ENCODE data around the gene ASCL2. TPM values are rescaled to one million over a fixed set of nuclear protein-coding genes. Genes with fewer than 3 reads are reported as not detected.

The ASCL2 gene
- total and polyA plus RNA-seq, 2 donors from 2014 or later, result 1.2 to 5.0 TPM

- intact Hi-C loops (cut with DNase I), result no loop called here
- Histone ChIP-seq H3K9ac (ENCODE audit: low read length in 3 of 3) (no peak overlapping the region), H3K27ac (ENCODE audit: low read depth in 2 of 2, low read length in 2 of 2) (no peak overlapping the region), H3K27me3 (ENCODE audit: control insufficient read depth, insufficient read depth, low read length) (no peaks in the 10 kb centered on the region), H3K4me1 (ENCODE audit: control insufficient read depth in 2 of 3, insufficient read depth in 2 of 3, low read depth in 1 of 3, low read length in 3 of 3) (peaks cover 0 to 5% (median 3%) of the 10 kb centered on the region in 3 donors), H3K4me3 (ENCODE audit: low read length in 3 of 3) (no peak overlapping the region), H3K9me3 (ENCODE audit: control insufficient read depth in 2 of 3, insufficient read depth in 1 of 3, low read length in 3 of 3) (no peaks in the 10 kb centered on the region), H3K36me3 (ENCODE audit: control insufficient read depth in 2 of 3, insufficient read depth in 3 of 3, low read length in 3 of 3) (no peaks in the 10 kb centered on the region)
- DNase-seq (peak in 2 of 5 donors; percentile 49 to 78), FAIRE-seq (no peak)
- TF ChIP-seq CTCF (IDR thresholded peaks at IDR 0.05; ENCODE audit: borderline replicate concordance, extremely low read depth, insufficient read depth), result no peak
Measured at GRCh38 chr11:2316169-2316962, 46.0 kb upstream of the ASCL2 start.

- FAIRE-seq, result no peak
- no peak for TF ChIP-seq CTCF (IDR thresholded peaks at IDR 0.05; ENCODE audit: borderline replicate concordance, extremely low read depth, insufficient read depth)
- Histone ChIP-seq H3K36me3 (ENCODE audit: control insufficient read depth in 2 of 3, insufficient read depth in 3 of 3, low read length in 3 of 3) (no peaks in the 10 kb centered on the region), H3K4me1 (ENCODE audit: control insufficient read depth in 2 of 3, insufficient read depth in 2 of 3, low read depth in 1 of 3, low read length in 3 of 3) (peaks cover 0 to 5% (median 3%) of the 10 kb centered on the region in 3 donors), H3K9ac (ENCODE audit: low read length in 3 of 3) (no peak overlapping the region), H3K27ac (ENCODE audit: low read depth in 2 of 2, low read length in 2 of 2) (peak overlapping the region; percentile 22 to 60), H3K9me3 (ENCODE audit: control insufficient read depth in 2 of 3, insufficient read depth in 1 of 3, low read length in 3 of 3) (no peaks in the 10 kb centered on the region), H3K4me3 (ENCODE audit: low read length in 3 of 3) (no peak overlapping the region), H3K27me3 (ENCODE audit: control insufficient read depth, insufficient read depth, low read length) (no peaks in the 10 kb centered on the region)
- intact Hi-C loops (cut with DNase I), result no loop called here
- peak in 1 of 5 donors; percentile 46 for DNase-seq
Measured at GRCh38 chr11:2315395-2316168, 45.2 kb upstream of the ASCL2 start.

GRCh38 chr11:2314525-2315394, 44.4 kb upstream of the ASCL2 start:
- peaks cover 0 to 5% (median 3%) of the 10 kb centered on the region in 3 donors for H3K4me1 ChIP-seq (ENCODE audit: control insufficient read depth in 2 of 3, insufficient read depth in 2 of 3, low read depth in 1 of 3, low read length in 3 of 3)
- TF ChIP-seq CTCF (IDR thresholded peaks at IDR 0.05; ENCODE audit: borderline replicate concordance, extremely low read depth, insufficient read depth), result no peak
- DNase-seq, result peak; percentile 84 to 96 (median 90)
- peak overlapping the region; percentile 73 to 80 for H3K27ac ChIP-seq (ENCODE audit: low read depth in 2 of 2, low read length in 2 of 2)
- H3K27me3 ChIP-seq (ENCODE audit: control insufficient read depth, insufficient read depth, low read length), result no peaks in the 10 kb centered on the region
- no peaks in the 10 kb centered on the region for H3K9me3 ChIP-seq (ENCODE audit: control insufficient read depth in 2 of 3, insufficient read depth in 1 of 3, low read length in 3 of 3)
- no peak overlapping the region for H3K9ac ChIP-seq (ENCODE audit: low read length in 3 of 3)
- H3K4me3 ChIP-seq (ENCODE audit: low read length in 3 of 3), result no peak overlapping the region
- intact Hi-C loops (cut with DNase I), result no loop called here
- FAIRE-seq, result no peak
- H3K36me3 ChIP-seq (ENCODE audit: control insufficient read depth in 2 of 3, insufficient read depth in 3 of 3, low read length in 3 of 3), result no peaks in the 10 kb centered on the region
